Lower lobe of right lung (tissue), 2 donors: ENCODE measurements around the gene NEK8. TPM values are rescaled to one million over a fixed set of nuclear protein-coding genes. Genes with fewer than 3 reads are reported as not detected.

ENCODE experiments used
- ATAC-seq, 2 donors: fragments of 200-7000 bp; cut with Tn5 transposase; one replicate each; pipeline ENCODE4 v1.9.1; 2020 to 2022; ENCODE audit warnings: mild to moderate bottlenecking in 2 of 2, moderate library complexity in 2 of 2
- DNase-seq: peaks from one replicate; pipeline ENCODE4 v3.0.0-alpha.2; 2020
- H3K27ac ChIP-seq: fragments of 200-600 bp; one replicate; pipeline ENCODE4 v1.8.0; 2022
- H3K27me3 ChIP-seq: fragments of 200-600 bp; one replicate; pipeline ENCODE4 v1.8.0; 2022; ENCODE audit warnings: low read depth
- H3K36me3 ChIP-seq: fragments of 200-600 bp; one replicate; pipeline ENCODE4 v1.8.0; 2022; ENCODE audit warnings: mild to moderate bottlenecking
- H3K4me1 ChIP-seq: fragments of 200-600 bp; one replicate; pipeline ENCODE4 v1.8.0; 2022
- H3K4me3 ChIP-seq: fragments of 200-600 bp; one replicate; pipeline ENCODE4 v1.8.0; 2022; ENCODE audit warnings: mild to moderate bottlenecking
- H3K9me3 ChIP-seq: fragments of 200-600 bp; one replicate; pipeline ENCODE4 v1.8.0; 2022
- CTCF ChIP-seq: fragments of 200-600 bp; IDR thresholded peaks from one replicate; pipeline ENCODE4 v1.8.0; 2022; ENCODE audit warnings: antibody characterized with exemption, mild to moderate bottlenecking
- intact Hi-C: fragments of 100-400 bp; cut with DNase I; formaldehyde crosslinking; loops from one replicate; pipeline ENCODE4 v1.11.0; 2022
- total RNA-seq: library from RNA; stranded (reverse); fragmentation: NEBNext Ultra II Directional; extraction: Animal tissue kit (Norgen Biotek cat#: 25700); gene quantifications from one replicate; pipeline ENCODE4 v1.2.1, GENCODE V29; 2021
- donor health status: DM: no; HTN: yes; CAD: no; lungs with severe emphysema.

NEK8 gene
- total RNA-seq, 1 donor from 2014 or later, result 11.3 TPM

- no peak for ATAC-seq
- Histone ChIP-seq H3K36me3 (peaks cover 100% of the 10 kb centered on the region), H3K4me3 (no peak overlapping the region), H3K27ac (no peak overlapping the region), H3K9me3 (no peaks in the 10 kb centered on the region), H3K27me3 (no peaks in the 10 kb centered on the region), H3K4me1 (no peaks in the 10 kb centered on the region)
- intact Hi-C loops, result no loop called here
- no peak for DNase-seq
- TF ChIP-seq CTCF, result no peak
Observed at GRCh38 chr17:28688481-28688880, 40.1 kb upstream of the NEK8 start.

GRCh38 chr17:28689011-28689410 lies 39.6 kb upstream of the NEK8 start:
- Histone ChIP-seq H3K27ac (no peak overlapping the region), H3K27me3 (no peaks in the 10 kb centered on the region), H3K4me3 (no peak overlapping the region), H3K4me1 (no peaks in the 10 kb centered on the region), H3K36me3 (peaks cover 100% of the 10 kb centered on the region), H3K9me3 (no peaks in the 10 kb centered on the region)
- DNase-seq (no peak), ATAC-seq (no peak)
- no peak for TF ChIP-seq CTCF
- intact Hi-C loops, result no loop called here

- H3K9me3 ChIP-seq, result no peaks in the 10 kb centered on the region
- H3K4me1 ChIP-seq, result no peaks in the 10 kb centered on the region
- H3K4me3 ChIP-seq, result no peak overlapping the region
- no peak overlapping the region for H3K27ac ChIP-seq
- peaks cover 100% of the 10 kb centered on the region for H3K36me3 ChIP-seq
- ATAC-seq (no peak), DNase-seq (peak; percentile 6)
- H3K27me3 ChIP-seq, result no peaks in the 10 kb centered on the region
- intact Hi-C loops, result no loop called here
- TF ChIP-seq CTCF, result no peak
Observed at GRCh38 chr17:28693869-28694268, 34.7 kb upstream of the NEK8 start.

GRCh38 chr17:28698253-28698941 lies 30.2 kb upstream of the NEK8 start:
- no peak for TF ChIP-seq CTCF
- H3K9me3 ChIP-seq, result no peaks in the 10 kb centered on the region
- no peak overlapping the region for H3K27ac ChIP-seq
- H3K36me3 ChIP-seq, result peaks cover 100% of the 10 kb centered on the region
- DNase-seq (no peak), ATAC-seq (no peak)
- H3K4me1 ChIP-seq, result no peaks in the 10 kb centered on the region
- no peaks in the 10 kb centered on the region for H3K27me3 ChIP-seq
- intact Hi-C loops, result no loop called here
- H3K4me3 ChIP-seq, result no peak overlapping the region

GRCh38 chr17:28700278-28700677 lies 28.3 kb upstream of the NEK8 start:
- Histone ChIP-seq H3K27ac (no peak overlapping the region), H3K27me3 (no peaks in the 10 kb centered on the region), H3K4me1 (no peaks in the 10 kb centered on the region), H3K36me3 (peaks cover 94% of the 10 kb centered on the region), H3K9me3 (no peaks in the 10 kb centered on the region), H3K4me3 (no peak overlapping the region)
- DNase-seq, result no peak
- intact Hi-C loops, result no loop called here
- ATAC-seq, result no peak
- TF ChIP-seq CTCF, result no peak
